ENCODE results near the gene TMEM151B.

- TF ChIP-seq POLR2A (IDR thresholded peaks at IDR 0.05) (no peak), EP300 (IDR thresholded peaks at IDR 0.05) (no peak), POLR2AphosphoS5 (IDR thresholded peaks at IDR 0.05) (no peak)
- TF ChIP-seq, protein P1, sequence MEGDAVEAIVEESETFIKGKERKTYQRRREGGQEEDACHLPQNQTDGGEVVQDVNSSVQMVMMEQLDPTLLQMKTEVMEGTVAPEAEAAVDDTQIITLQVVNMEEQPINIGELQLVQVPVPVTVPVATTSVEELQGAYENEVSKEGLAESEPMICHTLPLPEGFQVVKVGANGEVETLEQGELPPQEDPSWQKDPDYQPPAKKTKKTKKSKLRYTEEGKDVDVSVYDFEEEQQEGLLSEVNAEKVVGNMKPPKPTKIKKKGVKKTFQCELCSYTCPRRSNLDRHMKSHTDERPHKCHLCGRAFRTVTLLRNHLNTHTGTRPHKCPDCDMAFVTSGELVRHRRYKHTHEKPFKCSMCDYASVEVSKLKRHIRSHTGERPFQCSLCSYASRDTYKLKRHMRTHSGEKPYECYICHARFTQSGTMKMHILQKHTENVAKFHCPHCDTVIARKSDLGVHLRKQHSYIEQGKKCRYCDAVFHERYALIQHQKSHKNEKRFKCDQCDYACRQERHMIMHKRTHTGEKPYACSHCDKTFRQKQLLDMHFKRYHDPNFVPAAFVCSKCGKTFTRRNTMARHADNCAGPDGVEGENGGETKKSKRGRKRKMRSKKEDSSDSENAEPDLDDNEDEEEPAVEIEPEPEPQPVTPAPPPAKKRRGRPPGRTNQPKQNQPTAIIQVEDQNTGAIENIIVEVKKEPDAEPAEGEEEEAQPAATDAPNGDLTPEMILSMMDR (IDR thresholded peaks at IDR 0.05) = no peak
Observed at GRCh38 chr6:44329858-44330257, 59.6 kb downstream of the TMEM151B start.
